ENCODE data around the gene B3GAT2. TPM values are rescaled to one million over a fixed set of nuclear protein-coding genes. Genes with fewer than 3 reads are reported as not detected.
"Not testable (repeated sequence)": the region's sequence is repeated elsewhere in the genome, so short reads cannot be mapped to it uniquely, and the experiment has no call there.

B3GAT2 gene
- total RNA-seq, 4 donors from 2014 or later = not detected

- H3K9me3 ChIP-seq = no peaks in the 10 kb centered on the region
- H3K27me3 ChIP-seq = no peaks in the 10 kb centered on the region
- TF ChIP-seq POLR2A (IDR thresholded peaks at IDR 0.05) (no peak), CTCF (IDR thresholded peaks at IDR 0.05) (no peak)
- H3K4me3 ChIP-seq (replicated peaks in 1 of 3) = no peak overlapping the region
- intact Hi-C loops (cut with DNase I) = no loop called here
- WGBS, 2 donors = 45 to 51% methylated on average over 3 of the region's 3 CpGs
- DNase-seq = no peak
- H3K4me1 ChIP-seq = peaks cover 20 to 22% of the 10 kb centered on the region in 2 donors
- H3K36me3 ChIP-seq = no peaks in the 10 kb centered on the region
- no peak overlapping the region for H3K27ac ChIP-seq
Observed at GRCh38 chr6:70954176-70954575, 2.7 kb downstream of the B3GAT2 start.

- intact Hi-C loops (cut with DNase I) = no loop called here
- 62 to 86% methylated on average over 3 of the region's 3 CpGs for WGBS, 2 donors
- DNase-seq = no peak
- H3K27ac ChIP-seq = no peak overlapping the region
- H3K4me1 ChIP-seq = peaks cover 20 to 22% of the 10 kb centered on the region in 2 donors
- H3K4me3 ChIP-seq (replicated peaks in 1 of 3) = no peak overlapping the region
- no peaks in the 10 kb centered on the region for H3K36me3 ChIP-seq
- no peak for TF ChIP-seq CTCF (IDR thresholded peaks at IDR 0.05)
- TF ChIP-seq POLR2A (IDR thresholded peaks at IDR 0.05) = no peak
- H3K27me3 ChIP-seq = no peaks in the 10 kb centered on the region
- no peaks in the 10 kb centered on the region for H3K9me3 ChIP-seq
Observed at GRCh38 chr6:70952608-70953165, 4.2 kb downstream of the B3GAT2 start.

- H3K4me3 ChIP-seq (replicated peaks in 1 of 3); DNase-seq; intact Hi-C loops (cut with DNase I); H3K4me1 ChIP-seq; H3K9me3 ChIP-seq; H3K27me3 ChIP-seq; H3K36me3 ChIP-seq; H3K27ac ChIP-seq: not testable (repeated sequence)
- 93% methylated on average over 10 of the region's 10 CpGs; no CpG with 5 or more reads in 1 of the 2 donors for WGBS, 2 donors
Observed at GRCh38 chr6:70944321-70944720, 12.5 kb downstream of the B3GAT2 start.

GRCh38 chr6:70933853-70934252, 23.0 kb downstream of the B3GAT2 start:
- Histone ChIP-seq H3K4me3 (replicated peaks in 1 of 3) (no peak overlapping the region), H3K9me3 (no peaks in the 10 kb centered on the region), H3K27ac (no peak overlapping the region), H3K36me3 (no peaks in the 10 kb centered on the region), H3K27me3 (no peaks in the 10 kb centered on the region), H3K4me1 (no peaks in the 10 kb centered on the region)
- 92 to 94% methylated on average over 3 of the region's 3 CpGs for WGBS, 2 donors
- intact Hi-C loops (cut with DNase I) = no loop called here
- DNase-seq = no peak
- TF ChIP-seq POLR2A (IDR thresholded peaks at IDR 0.05) = no peak
- TF ChIP-seq CTCF (IDR thresholded peaks at IDR 0.05) = no peak

GRCh38 chr6:70905742-70906141, 51.1 kb downstream of the B3GAT2 start:
- Histone ChIP-seq H3K4me3 (replicated peaks in 1 of 3) (no peak overlapping the region), H3K9me3 (no peaks in the 10 kb centered on the region), H3K4me1 (no peaks in the 10 kb centered on the region), H3K27ac (no peak overlapping the region), H3K36me3 (no peaks in the 10 kb centered on the region), H3K27me3 (no peaks in the 10 kb centered on the region)
- DNase-seq = no peak
- TF ChIP-seq POLR2A (IDR thresholded peaks at IDR 0.05) = no peak
- TF ChIP-seq CTCF (IDR thresholded peaks at IDR 0.05) = no peak
- intact Hi-C loops (cut with DNase I) = no loop called here
- WGBS, 2 donors = 76 to 78% methylated on average over 1 of the region's 1 CpG
